Activated CD8-positive, alpha-beta memory T cell treated with anti-CD3 and anti-CD28 coated beads, Interleukin-2, amount 10 ng/mL, durations not matched to agents 7 days and 5 days (primary cell): ENCODE results near the gene LANCL2. TPM values are rescaled to one million over a fixed set of nuclear protein-coding genes. Genes with fewer than 3 reads are reported as not detected.
"Not testable (repeated sequence)": the region's sequence is repeated elsewhere in the genome, so short reads cannot be mapped to it uniquely, and the experiment has no call there.

ENCODE experiments used
- ATAC-seq: fragments of 150-1000 bp; cut with Tn5 transposase; one replicate; pipeline ENCODE4 v1.10.0; 2021; ENCODE audit warnings: moderate library complexity
- CTCF ChIA-PET: fragments of 350-600 bp; sonication (Branson Sonifier 250); formaldehyde crosslinking; loops from one replicate; lab custom pipeline; 2021; ENCODE audit warnings: antibody characterized with exemption; lab: Charles Lee
- DNase-seq: peaks from one replicate; pipeline ENCODE4 v3.0.0-alpha.2; 2020
- H3K27ac Mint-ChIP-seq: one replicate; pipeline ENCODE4 v1.8.0; 2021; ENCODE audit warnings: mild to moderate bottlenecking, mixed read lengths
- H3K27me3 Mint-ChIP-seq: one replicate; pipeline ENCODE4 v1.8.0; 2021; ENCODE audit warnings: mixed read lengths
- H3K36me3 Mint-ChIP-seq: one replicate; pipeline ENCODE4 v1.8.0; 2021; ENCODE audit warnings: mild to moderate bottlenecking, mixed read lengths
- H3K4me1 Mint-ChIP-seq: one replicate; pipeline ENCODE4 v1.8.0; 2021; ENCODE audit warnings: mixed read lengths
- H3K4me3 Mint-ChIP-seq: one replicate; pipeline ENCODE4 v1.8.0; 2021; ENCODE audit warnings: mild to moderate bottlenecking, moderate library complexity, mixed read lengths
- H3K9me3 Mint-ChIP-seq: one replicate; pipeline ENCODE4 v1.8.0; 2022; ENCODE audit warnings: low read depth, mixed read lengths
- total RNA-seq, 2 experiments: library from RNA; stranded (reverse); gene quantifications; one replicate each; pipeline ENCODE4 v1.2.3, GENCODE V29; 2021

LANCL2 gene
- total RNA-seq, 2 experiments from 2014 or later, result 5.3 to 7.1 TPM

DNA sequence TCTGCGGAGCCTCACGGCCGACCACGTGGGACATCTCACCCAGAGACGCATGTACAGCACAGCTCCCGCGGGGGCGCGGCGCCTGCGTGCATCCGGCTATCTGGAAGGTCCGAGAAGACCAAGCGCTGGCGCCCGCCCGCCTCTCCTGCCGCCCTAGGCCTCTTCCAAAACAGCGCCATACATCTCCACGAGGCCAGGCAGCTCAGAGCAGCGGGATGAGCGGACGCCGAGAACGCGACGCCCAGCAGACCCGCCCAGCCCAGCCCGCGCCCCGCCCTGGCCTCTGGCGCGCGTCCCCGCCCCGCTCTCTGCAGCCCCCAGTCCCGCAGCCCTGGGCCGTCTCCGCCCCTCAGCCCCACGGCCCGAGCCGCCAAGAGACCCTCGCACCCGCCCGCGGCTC is 20.3 kb upstream of the LANCL2 start:
- Mint-ChIP-seq H3K27ac (no peak overlapping the region), H3K36me3 (no peaks in the 10 kb centered on the region), H3K27me3 (peaks cover 25% of the 10 kb centered on the region), H3K4me1 (peaks cover 8% of the 10 kb centered on the region), H3K9me3 (peaks cover 3% of the 10 kb centered on the region), H3K4me3 (no peak overlapping the region)
- ATAC-seq (no peak), DNase-seq (no peak)
- CTCF ChIA-PET, result no interaction called here

GRCh38 chr7:55345292-55345691 is 19.8 kb upstream of the LANCL2 start:
- Mint-ChIP-seq H3K27me3 (peaks cover 29% of the 10 kb centered on the region), H3K9me3 (peaks cover 3% of the 10 kb centered on the region), H3K4me1 (peaks cover 8% of the 10 kb centered on the region), H3K27ac (no peak overlapping the region), H3K36me3 (no peaks in the 10 kb centered on the region), H3K4me3 (no peak overlapping the region)
- DNase-seq (no peak), ATAC-seq (no peak)
- CTCF ChIA-PET, result no interaction called here

DNA sequence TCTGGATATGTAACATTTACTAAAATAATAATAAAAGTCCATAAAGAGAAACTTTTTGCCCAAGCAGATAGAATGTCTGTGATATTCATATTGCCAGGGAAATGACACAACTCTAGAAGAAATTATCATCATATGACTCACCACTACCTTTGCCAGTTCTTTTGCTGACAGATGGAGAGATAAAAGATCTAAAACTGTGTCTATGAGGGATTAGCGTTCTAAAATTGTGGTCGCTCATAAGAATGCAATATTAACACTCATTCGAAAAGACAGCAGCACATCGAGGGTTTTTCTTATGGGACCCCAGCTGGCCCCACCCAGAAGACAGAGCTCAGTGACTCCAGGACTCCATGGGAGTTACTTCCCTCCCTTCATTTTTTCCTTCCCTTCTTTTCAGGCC is 16.6 kb upstream of the LANCL2 start:
- DNase-seq, result no peak
- Mint-ChIP-seq H3K4me1 (peaks cover 8% of the 10 kb centered on the region), H3K4me3 (no peak overlapping the region), H3K36me3 (no peaks in the 10 kb centered on the region), H3K9me3 (no peaks in the 10 kb centered on the region), H3K27me3 (peaks cover 29% of the 10 kb centered on the region), H3K27ac (no peak overlapping the region)
- ATAC-seq, result peak; percentile 49
- CTCF ChIA-PET, result no interaction called here

DNA sequence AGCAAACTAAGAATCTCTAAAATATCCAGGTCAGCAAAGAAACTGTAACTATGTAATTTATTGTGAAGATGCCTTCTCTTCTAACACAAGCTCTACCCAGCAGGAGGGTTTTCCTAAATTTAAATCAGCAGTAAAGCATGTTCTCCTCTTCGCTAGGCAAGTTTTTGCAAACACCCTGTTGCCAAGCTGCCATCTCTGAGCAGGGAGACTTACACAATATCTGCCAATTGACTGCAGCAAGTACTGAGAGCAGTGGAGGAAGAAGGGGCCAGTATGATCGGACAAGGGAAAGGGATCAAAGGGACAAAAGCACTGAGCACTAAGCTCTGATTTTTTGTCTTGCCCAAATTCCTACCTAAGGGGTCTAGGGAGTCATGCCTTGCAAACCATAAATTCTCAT is 16.0 kb upstream of the LANCL2 start:
- Mint-ChIP-seq H3K9me3 (no peaks in the 10 kb centered on the region), H3K36me3 (no peaks in the 10 kb centered on the region), H3K4me3 (no peak overlapping the region), H3K27ac (no peak overlapping the region), H3K27me3 (peaks cover 34% of the 10 kb centered on the region), H3K4me1 (peaks cover 8% of the 10 kb centered on the region)
- CTCF ChIA-PET, result no interaction called here
- ATAC-seq, result no peak
- no peak for DNase-seq

DNA sequence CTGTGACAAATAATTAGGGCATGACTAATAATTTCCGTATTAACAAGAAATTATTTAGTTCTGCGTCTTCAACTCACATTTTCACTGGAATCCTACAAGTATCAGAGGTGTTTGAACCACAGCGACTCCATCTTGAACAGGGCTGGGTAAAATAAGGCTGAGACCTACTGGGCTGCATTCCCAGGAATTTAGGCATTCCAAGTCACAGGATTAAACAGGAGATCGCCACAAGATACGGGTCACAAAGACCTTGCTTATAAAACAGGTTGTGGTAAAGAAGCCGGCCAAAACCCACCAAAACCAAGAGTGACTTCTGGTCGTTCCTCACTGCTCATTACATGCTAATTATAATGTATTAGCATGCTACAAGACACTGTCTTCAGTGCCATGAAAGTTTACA is 14.9 kb upstream of the LANCL2 start:
- Mint-ChIP-seq H3K4me3 (no peak overlapping the region), H3K27me3 (peaks cover 36% of the 10 kb centered on the region), H3K4me1 (peaks cover 8% of the 10 kb centered on the region), H3K27ac (no peak overlapping the region), H3K36me3 (no peaks in the 10 kb centered on the region), H3K9me3 (no peaks in the 10 kb centered on the region)
- no peak for ATAC-seq
- CTCF ChIA-PET, result no interaction called here
- DNase-seq, result no peak

DNA sequence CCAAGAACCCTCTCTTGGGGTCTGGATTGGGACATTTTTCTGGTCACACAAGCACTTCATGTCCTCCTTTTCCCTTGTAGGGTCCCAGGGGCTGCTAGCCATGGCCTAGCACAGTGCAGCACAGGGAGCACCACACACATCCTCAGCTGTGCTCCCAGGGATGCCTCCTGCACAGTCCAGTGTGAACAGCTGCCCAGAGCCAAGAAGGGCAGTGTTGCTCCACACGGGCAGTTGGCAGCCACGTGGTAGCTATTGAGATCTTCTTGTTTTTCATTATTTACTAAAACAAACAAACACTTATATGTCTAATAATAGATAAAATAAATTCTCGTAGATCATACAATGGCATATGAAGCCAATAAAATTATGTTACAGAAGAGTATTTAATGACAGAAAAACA is 13.9 kb upstream of the LANCL2 start:
- DNase-seq, result no peak
- H3K27ac Mint-ChIP-seq, result no peak overlapping the region

DNA sequence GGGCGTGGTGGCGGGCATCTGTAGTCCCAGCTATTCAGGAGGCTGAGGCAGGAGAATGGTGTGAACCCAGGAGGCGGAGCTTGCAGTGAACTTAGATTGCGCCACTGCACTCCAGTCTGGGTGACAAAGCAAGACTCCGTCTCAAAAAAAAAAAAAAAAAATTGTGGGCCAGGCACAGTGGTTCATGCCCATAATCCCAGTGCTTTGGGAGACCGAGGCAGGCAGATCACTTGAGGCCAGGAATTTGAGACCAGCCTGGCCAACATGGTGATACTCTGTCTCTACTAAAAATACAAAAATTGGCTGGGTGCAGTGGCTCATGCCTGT is 12.2 kb upstream of the LANCL2 start:
- H3K9me3 Mint-ChIP-seq, H3K36me3 Mint-ChIP-seq, DNase-seq, CTCF ChIA-PET, ATAC-seq, H3K4me1 Mint-ChIP-seq, H3K27ac Mint-ChIP-seq, H3K4me3 Mint-ChIP-seq: not testable (repeated sequence)
- peaks cover 22% of the 10 kb centered on the region for H3K27me3 Mint-ChIP-seq

More for the DNA sequence above, 13.9 kb upstream of the LANCL2 start:
- no peak for ATAC-seq
- Mint-ChIP-seq H3K27me3 (peaks cover 30% of the 10 kb centered on the region), H3K36me3 (no peaks in the 10 kb centered on the region), H3K9me3 (no peaks in the 10 kb centered on the region), H3K4me3 (no peak overlapping the region), H3K4me1 (peaks cover 8% of the 10 kb centered on the region)
- CTCF ChIA-PET, result interaction anchor here (1.3 kb wide), 2 partner anchors 14 to 64 kb away, joined by 3 to 6 read pairs; partner anchors contain the start of gene LANCL2

DNA sequence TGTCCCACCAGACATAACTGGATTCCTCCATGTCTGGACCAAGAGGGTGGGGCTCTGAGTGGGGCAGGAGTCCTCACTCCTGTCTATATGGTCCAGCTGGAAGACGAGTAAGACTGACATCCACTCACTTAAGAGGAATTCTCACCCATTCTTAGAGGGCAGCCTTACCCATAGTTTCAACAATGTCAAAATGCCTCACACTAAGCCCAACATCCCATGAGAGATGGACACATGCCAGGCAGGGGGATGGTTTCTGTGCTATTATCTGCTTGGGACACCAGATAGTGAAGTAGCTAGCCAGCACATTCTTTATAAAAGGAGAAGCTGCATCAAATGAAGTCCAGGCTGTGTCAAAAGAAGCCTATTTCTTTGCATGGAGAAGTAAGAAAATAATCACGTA is 4.7 kb upstream of the LANCL2 start:
- Mint-ChIP-seq H3K9me3 (no peaks in the 10 kb centered on the region), H3K27ac (no peak overlapping the region), H3K36me3 (no peaks in the 10 kb centered on the region), H3K27me3 (peaks cover 20% of the 10 kb centered on the region), H3K4me1 (peaks cover 7% of the 10 kb centered on the region), H3K4me3 (no peak overlapping the region)
- DNase-seq (no peak), ATAC-seq (no peak)
- CTCF ChIA-PET, result no interaction called here

GRCh38 chr7:55361560-55361959 is 3.6 kb upstream of the LANCL2 start:
- H3K4me3 Mint-ChIP-seq, result no peak overlapping the region
- no peak for DNase-seq
- H3K9me3 Mint-ChIP-seq, result no peaks in the 10 kb centered on the region
- H3K4me1 Mint-ChIP-seq, result peaks cover 7% of the 10 kb centered on the region
- CTCF ChIA-PET, result no interaction called here
- H3K27ac Mint-ChIP-seq, result no peak overlapping the region
- H3K36me3 Mint-ChIP-seq, result no peaks in the 10 kb centered on the region
- no peak for ATAC-seq
- H3K27me3 Mint-ChIP-seq, result peaks cover 20% of the 10 kb centered on the region

DNA sequence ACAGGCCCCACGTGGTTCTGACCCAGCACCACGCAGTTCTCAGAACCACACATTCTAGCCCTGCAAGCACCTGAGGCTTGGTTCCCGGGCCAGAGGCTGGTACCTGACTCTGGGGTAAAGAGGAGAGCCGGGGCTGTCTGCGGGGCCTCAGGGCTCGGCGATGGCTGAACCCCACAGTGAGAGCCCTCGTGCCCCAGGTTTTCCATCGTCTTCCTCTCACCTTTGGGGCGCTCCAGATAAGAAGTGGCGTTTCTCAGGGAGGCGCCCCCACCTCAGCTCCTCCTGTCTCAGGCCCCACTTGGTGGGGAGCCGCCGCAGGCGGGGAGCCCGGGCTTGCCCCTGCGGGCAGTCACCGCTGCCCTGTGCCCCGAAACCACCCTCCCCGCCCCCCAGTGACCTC is 2.2 kb upstream of the LANCL2 start:
- H3K9me3 Mint-ChIP-seq, result no peaks in the 10 kb centered on the region

GRCh38 chr7:55363386-55364170 is 1.6 kb upstream of the LANCL2 start:
- no peak for DNase-seq
- peaks cover 25% of the 10 kb centered on the region for H3K4me1 Mint-ChIP-seq
- CTCF ChIA-PET, result no interaction called here
- H3K27ac Mint-ChIP-seq, result no peak overlapping the region
- H3K9me3 Mint-ChIP-seq, result no peaks in the 10 kb centered on the region
- peaks cover 17% of the 10 kb centered on the region for H3K27me3 Mint-ChIP-seq
- no peak for ATAC-seq
- H3K4me3 Mint-ChIP-seq, result no peak overlapping the region
- peaks cover 2% of the 10 kb centered on the region for H3K36me3 Mint-ChIP-seq

More for the DNA sequence above, 2.2 kb upstream of the LANCL2 start:
- H3K36me3 Mint-ChIP-seq, result no peaks in the 10 kb centered on the region
- peaks cover 20% of the 10 kb centered on the region for H3K4me1 Mint-ChIP-seq
- H3K27ac Mint-ChIP-seq, result no peak overlapping the region
- CTCF ChIA-PET, result no interaction called here
- no peak for ATAC-seq
- no peak for DNase-seq
- no peak overlapping the region for H3K4me3 Mint-ChIP-seq
- H3K27me3 Mint-ChIP-seq, result peaks cover 20% of the 10 kb centered on the region

DNA sequence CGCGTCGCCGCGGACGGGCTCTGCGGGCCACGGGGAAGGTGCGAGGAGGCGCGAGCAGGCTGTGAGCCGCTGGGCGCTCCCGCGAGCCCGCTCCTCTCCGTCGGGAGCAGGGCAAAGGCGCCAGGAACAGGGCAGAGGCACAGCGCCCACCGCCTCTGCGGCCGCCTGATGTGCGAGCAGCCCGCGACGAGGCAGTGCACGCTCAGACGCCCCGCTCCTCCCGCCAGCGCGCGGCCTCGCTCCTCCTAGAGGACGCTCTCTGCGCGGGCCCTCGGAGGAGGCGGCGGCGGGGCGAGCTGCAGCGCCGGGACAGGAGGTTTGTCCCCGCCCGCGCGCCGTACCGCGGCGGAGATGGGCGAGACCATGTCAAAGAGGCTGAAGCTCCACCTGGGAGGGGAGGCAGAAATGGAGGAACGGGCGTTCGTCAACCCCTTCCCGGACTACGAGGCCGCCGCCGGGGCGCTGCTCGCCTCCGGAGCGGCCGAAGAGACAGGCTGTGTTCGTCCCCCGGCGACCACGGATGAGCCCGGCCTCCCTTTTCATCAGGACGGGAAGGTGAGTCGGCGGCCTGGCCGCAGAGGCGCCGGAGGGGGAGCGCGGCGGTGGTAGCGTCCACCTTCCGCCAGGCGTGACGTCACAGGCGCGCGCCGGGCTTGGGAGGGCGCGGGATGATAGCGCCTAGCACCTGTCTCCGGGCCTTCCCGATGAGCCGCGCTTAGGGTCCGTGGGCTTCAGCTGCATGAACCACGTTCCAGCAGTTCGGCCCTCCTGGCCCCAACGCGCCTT is 731 bp downstream of the LANCL2 start:
- H3K27ac Mint-ChIP-seq, result peak overlapping the region; percentile 91

DNA sequence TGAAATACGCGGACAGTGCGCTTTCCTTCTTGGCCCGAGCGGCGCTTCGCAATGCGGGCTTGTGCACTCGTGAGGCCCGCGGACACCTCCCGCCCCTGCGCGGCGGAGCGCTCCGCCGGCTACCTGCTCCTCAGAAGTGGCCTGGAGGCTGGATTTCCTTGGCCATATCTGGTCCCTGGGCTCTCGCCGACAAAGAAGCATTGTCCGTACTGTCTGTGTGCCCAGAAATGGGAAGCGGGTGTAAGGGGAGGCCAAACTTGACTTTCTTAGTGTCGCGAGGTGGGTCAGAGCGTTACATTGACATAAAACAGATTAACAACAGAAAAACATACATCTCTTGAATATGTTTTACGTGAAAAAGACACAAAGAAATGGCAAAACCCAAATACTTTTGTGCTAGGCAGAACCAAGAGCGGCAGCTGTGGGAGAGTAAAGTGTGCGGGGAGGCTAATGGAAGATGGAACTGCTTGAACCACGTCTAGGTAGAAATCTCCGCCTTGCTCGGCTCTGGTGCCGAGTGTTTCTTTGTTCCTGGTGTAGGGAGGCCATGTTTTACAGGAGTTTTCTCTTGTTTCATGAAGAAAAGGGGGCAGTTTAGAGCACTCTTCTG is 1.4 kb downstream of the LANCL2 start:
- Mint-ChIP-seq H3K9me3 (no peaks in the 10 kb centered on the region), H3K27me3 (peaks cover 2% of the 10 kb centered on the region), H3K27ac (peak overlapping the region; percentile 91), H3K36me3 (peaks cover 2% of the 10 kb centered on the region), H3K4me1 (peaks cover 26% of the 10 kb centered on the region), H3K4me3 (peak overlapping the region; percentile 89)
- CTCF ChIA-PET, result interaction anchor here (1.1 to 2.4 kb wide), 5 partner anchors 15 to 86 kb away, joined by 3 to 16 read pairs (median 7); no protein-coding TSS in a partner anchor
- DNase-seq (no peak), ATAC-seq (peak; percentile 35)

More for the DNA sequence above, 731 bp downstream of the LANCL2 start:
- peaks cover 2% of the 10 kb centered on the region for H3K36me3 Mint-ChIP-seq
- peak overlapping the region; percentile 89 for H3K4me3 Mint-ChIP-seq
- peaks cover 26% of the 10 kb centered on the region for H3K4me1 Mint-ChIP-seq
- peaks cover 3% of the 10 kb centered on the region for H3K27me3 Mint-ChIP-seq
- H3K9me3 Mint-ChIP-seq, result no peaks in the 10 kb centered on the region
- DNase-seq (peak; percentile 95), ATAC-seq (peak; percentile 89)
- CTCF ChIA-PET, result interaction anchor here (0.7 to 2.4 kb wide), 6 partner anchors 14 to 85 kb away, joined by 3 to 16 read pairs (median 5); no protein-coding TSS in a partner anchor
